LNCAP (cell line): ENCODE measurements around the gene DAD1.

Source experiments
- CTCF ChIP-seq: fragments of 450-650 bp; IDR thresholded peaks from 2 replicates; pipeline ENCODE4 v1.5.1; 2017; ENCODE audit warnings: mild to moderate bottlenecking

Gene DAD1

GRCh38 chr14:22524784-22525161, 64.3 kb downstream of the DAD1 start:
- no peak for TF ChIP-seq CTCF

- TF ChIP-seq CTCF: no peak
These were observed 64.8 kb downstream of the DAD1 start for GRCh38 chr14:22524115-22524783.

- TF ChIP-seq CTCF: no peak
These were observed 65.7 kb downstream of the DAD1 start for GRCh38 chr14:22523283-22523682.

- no peak for TF ChIP-seq CTCF
These were observed 66.5 kb downstream of the DAD1 start for GRCh38 chr14:22522466-22522957.

GRCh38 chr14:22521449-22522239, 67.4 kb downstream of the DAD1 start:
- no peak for TF ChIP-seq CTCF

- no peak for TF ChIP-seq CTCF
These were observed 68.2 kb downstream of the DAD1 start for GRCh38 chr14:22520796-22521195.

GRCh38 chr14:22519877-22520685, 68.9 kb downstream of the DAD1 start:
- no peak for TF ChIP-seq CTCF
